ENCODE data around the gene MED12. TPM values are rescaled to one million over a fixed set of nuclear protein-coding genes. Genes with fewer than 3 reads are reported as not detected.
A peak's percentile ranks its signal among the peaks of the same experiment; 100 is the strongest.

MED12 gene
- total RNA-seq, 4 donors from 2014 or later: 23.7 to 34.2 (median 28.2) TPM

GRCh38 chrX:71182871-71183270 lies 64.5 kb downstream of the MED12 start:
- Histone ChIP-seq H3K4me3 (peak overlapping the region; percentile 49 to 61 (median 56)), H3K4me1 (peaks cover 5 to 16% (median 10%) of the 10 kb centered on the region in 4 donors)

GRCh38 chrX:71183341-71183740 lies 64.9 kb downstream of the MED12 start:
- TF ChIP-seq CTCF (IDR thresholded peaks at IDR 0.05): no peak
- no peak for TF ChIP-seq POLR2A (IDR thresholded peaks at IDR 0.05; ENCODE audit: low read depth)
- no peak for TF ChIP-seq EP300 (IDR thresholded peaks at IDR 0.05)
- no peak for TF ChIP-seq POLR2AphosphoS5 (IDR thresholded peaks at IDR 0.05)
- WGBS: 50% methylated on average over 6 of the region's 6 CpGs
- Histone ChIP-seq H3K36me3 (no peaks in the 10 kb centered on the region), H3K27me3 (no peaks in the 10 kb centered on the region), H3K9me3 (no peaks in the 10 kb centered on the region), H3K4me3 (no peak overlapping the region), H3K27ac (replicated peaks in 1 of 4) (peak overlapping the region; percentile 84 to 88 (median 88)), H3K4me1 (peaks cover 5 to 16% (median 10%) of the 10 kb centered on the region in 4 donors)
- no peak for DNase-seq (ENCODE audit: extremely low spot score)
- intact Hi-C loops (cut with DNase I): loop anchor here (10.0 kb wide), 2 partner anchors 59 to 419 kb away; no protein-coding TSS in a partner anchor

More at GRCh38 chrX:71182871-71183270, 64.5 kb downstream of the MED12 start:
- no peak for DNase-seq (ENCODE audit: extremely low spot score)
- no peaks in the 10 kb centered on the region for H3K9me3 ChIP-seq
- intact Hi-C loops (cut with DNase I): loop anchor here (10.0 kb wide), 2 partner anchors 58 to 418 kb away; no protein-coding TSS in a partner anchor
- WGBS: 19% methylated on average over 2 of the region's 2 CpGs
- no peak for TF ChIP-seq POLR2A (IDR thresholded peaks at IDR 0.05; ENCODE audit: low read depth)
- TF ChIP-seq POLR2AphosphoS5 (IDR thresholded peaks at IDR 0.05): no peak
- TF ChIP-seq EP300 (IDR thresholded peaks at IDR 0.05): no peak
- TF ChIP-seq CTCF (IDR thresholded peaks at IDR 0.05): no peak
- H3K27ac ChIP-seq (replicated peaks in 1 of 4): peak overlapping the region; percentile 84 to 88 (median 88)
- H3K36me3 ChIP-seq: no peaks in the 10 kb centered on the region
- H3K27me3 ChIP-seq: no peaks in the 10 kb centered on the region

GRCh38 chrX:71184092-71184491 lies 65.7 kb downstream of the MED12 start:
- intact Hi-C loops (cut with DNase I): loop anchor here (10.0 kb wide), 2 partner anchors 59 to 419 kb away; no protein-coding TSS in a partner anchor
- 53% methylated on average over 5 of the region's 5 CpGs for WGBS

GRCh38 chrX:71184803-71185495 lies 66.6 kb downstream of the MED12 start:
- Histone ChIP-seq H3K27me3 (no peaks in the 10 kb centered on the region), H3K9me3 (no peaks in the 10 kb centered on the region), H3K27ac (replicated peaks in 1 of 4) (no peak overlapping the region), H3K36me3 (no peaks in the 10 kb centered on the region), H3K4me3 (no peak overlapping the region), H3K4me1 (peaks cover 5 to 16% (median 10%) of the 10 kb centered on the region in 4 donors)
- no peak for TF ChIP-seq POLR2A (IDR thresholded peaks at IDR 0.05; ENCODE audit: low read depth)
- TF ChIP-seq POLR2AphosphoS5 (IDR thresholded peaks at IDR 0.05): no peak
- TF ChIP-seq CTCF (IDR thresholded peaks at IDR 0.05): no peak
- no peak for TF ChIP-seq EP300 (IDR thresholded peaks at IDR 0.05)
- intact Hi-C loops (cut with DNase I): loop anchor here (10.0 kb wide), 2 partner anchors 60 to 420 kb away; no protein-coding TSS in a partner anchor
- 77% methylated on average over 4 of the region's 4 CpGs for WGBS
- no peak for DNase-seq (ENCODE audit: extremely low spot score)

More at GRCh38 chrX:71184092-71184491, 65.7 kb downstream of the MED12 start:
- Histone ChIP-seq H3K4me1 (peaks cover 5 to 16% (median 10%) of the 10 kb centered on the region in 4 donors), H3K27me3 (no peaks in the 10 kb centered on the region), H3K27ac (replicated peaks in 1 of 4) (peak overlapping the region in 1 of 4 donors; percentile 87), H3K36me3 (no peaks in the 10 kb centered on the region), H3K9me3 (no peaks in the 10 kb centered on the region), H3K4me3 (no peak overlapping the region)
- no peak for DNase-seq (ENCODE audit: extremely low spot score)
- TF ChIP-seq POLR2A (IDR thresholded peaks at IDR 0.05; ENCODE audit: low read depth): no peak
- no peak for TF ChIP-seq POLR2AphosphoS5 (IDR thresholded peaks at IDR 0.05)
- no peak for TF ChIP-seq EP300 (IDR thresholded peaks at IDR 0.05)
- TF ChIP-seq CTCF (IDR thresholded peaks at IDR 0.05): no peak

All from esophagus muscularis mucosa (tissue), 4 donors.